OCI-LY3 (cell line): ENCODE measurements around the gene STPG3.

Experiments
- H2AFZ ChIP-seq: fragments of 200-600, 300-600 bp; shearing (Covaris generic); 2 replicates; pipeline ENCODE4 v1.6.0; 2014; ENCODE audit warnings: antibody characterized with exemption, low read depth, low read length
- H3K27ac ChIP-seq: fragments of 200-600, 300-600 bp; sonication (generic); 2 replicates; pipeline ENCODE4 v1.5.1; 2014; ENCODE audit warnings: mild to moderate bottlenecking, low read length, moderate library complexity, mixed read lengths
- H3K27me3 ChIP-seq: fragments of 200-600, 300-600 bp; sonication (generic); 2 replicates; pipeline ENCODE4 v1.6.1; 2014; ENCODE audit warnings: low read depth, low read length, mixed read lengths
- H3K36me3 ChIP-seq: fragments of 200-600, 300-600 bp; sonication (generic); replicated peaks from 2 replicates; pipeline ENCODE3; 2014; ENCODE audit warnings: low read depth, low read length, mixed read lengths
- H3K4me1 ChIP-seq: fragments of 300-600, 200-600 bp; sonication (generic); 2 replicates; pipeline ENCODE4 v1.6.1; 2014; ENCODE audit warnings: low read length, mixed read lengths
- H3K4me2 ChIP-seq: fragments of 200-600, 300-600 bp; sonication (generic); 2 replicates; pipeline ENCODE4 v1.6.1; 2014; ENCODE audit warnings: low read length, mixed read lengths
- H3K4me3 ChIP-seq: fragments of 300-600, 200-600 bp; sonication (generic); 2 replicates; pipeline ENCODE4 v1.5.1; 2014; ENCODE audit warnings: antibody characterized with exemption, mild to moderate bottlenecking, low read length, moderate library complexity
- H3K79me2 ChIP-seq: fragments of 300-600, 200-600 bp; shearing (Covaris generic); 2 replicates; pipeline ENCODE4 v1.6.1; 2014; ENCODE audit warnings: mild to moderate bottlenecking, low read length, mixed read lengths
- H3K9ac ChIP-seq: fragments of 300-600, 200-600 bp; shearing (Covaris generic); 2 replicates; pipeline ENCODE4 v1.6.0; 2014; ENCODE audit warnings: mild to moderate bottlenecking, low read length, moderate library complexity
- H3K9me3 ChIP-seq: fragments of 200-600, 300-600 bp; shearing (Covaris generic); 2 replicates; pipeline ENCODE4 v1.6.1; 2014; ENCODE audit warnings: low read length, mixed read lengths; ENCODE audit not compliant: insufficient read depth
- H4K20me1 ChIP-seq: fragments of 200-600, 300-600 bp; sonication (generic); 2 replicates; pipeline ENCODE4 v1.6.1; 2016; ENCODE audit warnings: low read length, mixed read lengths; ENCODE audit not compliant: insufficient read depth
- CTCF ChIP-seq: fragments of 200-600, 300-600 bp; sonication (generic); IDR thresholded peaks from 2 replicates; pipeline ENCODE4 v1.5.1; 2014; ENCODE audit warnings: antibody characterized with exemption, low read length, low read depth
- EZH2phosphoT487 ChIP-seq: fragments of 200-600 bp; shearing (Covaris generic); IDR thresholded peaks from 2 replicates; pipeline ENCODE4 v1.6.1; 2018; ENCODE audit warnings: antibody characterized with exemption, mixed run types, low read depth

STPG3 gene

GRCh38 chr9:137302118-137302448 is 51.0 kb downstream of the STPG3 start, which contains the start of gene NRARP:
Gene NRARP, minus strand, starts transcription at chr9:137302271. Its CDS starts 343 bp downstream, at chr9:137301928.
- Histone ChIP-seq H2AFZ (no peak within 1 kb of the TSS), H3K27me3 (no peaks in the 10 kb centered on the region), H4K20me1 (no peaks in the 10 kb centered on the region), H3K4me1 (peaks cover 30% of the 10 kb centered on the region), H3K27ac (no peak within 1 kb of the TSS), H3K4me2 (no peak within 1 kb of the TSS), H3K36me3 (no peaks in the 10 kb centered on the region), H3K9ac (no peak within 1 kb of the TSS), H3K79me2 (no peaks in the 10 kb centered on the region), H3K4me3 (no peak within 1 kb of the TSS), H3K9me3 (no peaks in the 10 kb centered on the region)
- TF ChIP-seq CTCF: no peak
- no peak for TF ChIP-seq EZH2phosphoT487

- no peak overlapping the region for H3K9ac ChIP-seq
- TF ChIP-seq CTCF: no peak
Observed at GRCh38 chr9:137302449-137303150, 51.5 kb downstream of the STPG3 start.

More at GRCh38 chr9:137302449-137303150, 51.5 kb downstream of the STPG3 start:
- H3K4me3 ChIP-seq: no peak overlapping the region
- no peaks in the 10 kb centered on the region for H3K36me3 ChIP-seq
- H2AFZ ChIP-seq: no peak overlapping the region
- no peaks in the 10 kb centered on the region for H3K27me3 ChIP-seq
- H3K4me2 ChIP-seq: no peak overlapping the region
- no peaks in the 10 kb centered on the region for H3K9me3 ChIP-seq
- H3K4me1 ChIP-seq: peaks cover 25% of the 10 kb centered on the region
- H3K79me2 ChIP-seq: no peaks in the 10 kb centered on the region
- H4K20me1 ChIP-seq: no peaks in the 10 kb centered on the region
- no peak overlapping the region for H3K27ac ChIP-seq
